Left renal pelvis (tissue), 4 donors: ENCODE measurements around the gene ABO. TPM values are rescaled to one million over a fixed set of nuclear protein-coding genes. Genes with fewer than 3 reads are reported as not detected.
"Not testable (repeated sequence)": the region's sequence is repeated elsewhere in the genome, so short reads cannot be mapped to it uniquely, and the experiment has no call there.

ENCODE experiments used
- DNase-seq, 4 donors: peaks; one replicate each; pipeline ENCODE4 v3.0.0-alpha.2; 2013; ENCODE audit warnings: low read depth in 4 of 4, low spot score in 3 of 4
- polyA plus RNA-seq, 4 donors: library from polyadenylated mRNA; unstranded; fragments of 120-200 nt; gene quantifications; one replicate each; pipeline ENCODE4 v1.2.1, GENCODE V29; 2013; ENCODE audit not compliant: insufficient read length in 4 of 4

ABO gene
- polyA plus RNA-seq, 4 donors, result 3.0 to 29.2 (median 15.2) TPM

GRCh38 chr9:133294257-133294656, 19.3 kb upstream of the ABO start:
- DNase-seq, result no peak

GRCh38 chr9:133290751-133291302, 15.8 kb upstream of the ABO start:
- DNase-seq, result no peak

DNA sequence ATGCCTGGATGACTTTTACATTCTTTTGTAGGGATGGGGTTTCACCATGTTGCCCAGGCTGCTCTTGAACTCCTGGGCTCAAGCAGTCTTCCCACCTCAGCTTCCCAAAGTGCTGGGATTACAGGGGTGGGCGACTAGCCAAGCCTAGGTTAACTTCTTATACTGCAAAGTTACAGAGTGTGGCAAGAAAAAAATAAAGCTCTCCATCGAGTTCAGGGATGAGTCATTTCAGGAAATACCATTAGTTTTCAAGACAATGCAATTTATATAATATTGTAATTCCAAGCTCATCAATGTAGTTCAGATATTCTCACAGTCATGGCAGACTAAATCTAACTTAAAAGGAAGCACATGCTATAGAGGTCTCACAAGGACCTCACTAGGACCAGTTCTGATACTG, 11.5 kb upstream of the ABO start:
- DNase-seq, result no peak

GRCh38 chr9:133285252-133285775, 10.3 kb upstream of the ABO start:
- no peak for DNase-seq

DNA sequence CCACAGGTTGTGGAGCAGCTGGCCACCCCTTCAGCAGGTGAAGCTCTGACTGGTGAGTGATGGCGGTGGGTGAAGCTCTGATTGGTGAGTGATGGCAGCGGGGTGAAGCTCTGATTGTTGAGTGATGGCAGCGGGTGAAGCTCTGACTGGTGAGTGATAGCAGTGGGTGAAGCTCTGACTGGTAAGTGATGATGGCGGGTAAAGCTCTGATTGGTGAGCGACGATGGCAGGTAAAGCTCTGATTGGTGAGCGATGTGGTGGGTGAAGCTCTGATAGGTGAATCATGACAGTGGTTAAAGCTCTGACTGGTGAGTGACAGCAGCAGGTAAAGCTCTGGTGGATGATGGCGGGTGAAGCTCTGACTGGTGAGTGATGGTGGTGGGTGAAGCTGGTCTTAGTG, 9.4 kb upstream of the ABO start:
- DNase-seq, result no peak

DNA sequence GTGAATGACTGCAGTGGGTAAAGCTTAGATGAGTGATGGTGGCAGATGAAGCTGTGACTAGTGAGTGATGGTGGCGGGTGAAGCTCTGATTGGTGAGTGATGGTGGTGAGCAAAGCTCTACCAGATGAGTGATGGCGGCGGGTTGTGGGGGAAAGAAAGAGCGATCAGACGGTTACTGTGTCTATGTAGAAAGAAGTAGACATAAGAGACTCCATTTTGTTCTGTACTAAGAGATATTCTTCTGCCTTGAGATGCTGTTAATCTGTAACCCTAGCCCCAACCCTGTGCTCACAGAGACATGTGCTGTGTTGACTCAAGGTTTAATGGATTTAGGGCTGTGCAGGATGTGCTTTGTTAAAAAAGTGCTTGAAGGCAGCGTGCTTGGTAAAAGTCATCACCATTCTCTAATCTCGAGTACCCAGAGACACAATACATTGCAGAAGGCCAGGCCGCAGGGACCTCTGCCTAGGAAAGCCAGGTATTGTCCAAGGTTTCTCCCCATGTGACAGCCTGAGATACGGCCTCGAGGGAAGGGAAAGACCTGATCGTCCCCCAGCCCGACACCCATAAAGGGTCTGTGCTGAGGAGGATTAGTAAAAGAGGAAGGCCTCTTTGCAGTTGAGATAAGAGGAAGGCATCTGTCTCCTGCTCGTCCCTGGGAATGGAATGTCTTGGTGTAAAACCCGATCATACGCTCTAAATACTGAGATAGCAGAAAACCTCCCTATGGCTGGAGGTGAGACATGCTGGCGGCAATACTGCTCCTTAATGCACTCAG, 8.4 kb upstream of the ABO start:
- DNase-seq, result not testable (repeated sequence)

DNA sequence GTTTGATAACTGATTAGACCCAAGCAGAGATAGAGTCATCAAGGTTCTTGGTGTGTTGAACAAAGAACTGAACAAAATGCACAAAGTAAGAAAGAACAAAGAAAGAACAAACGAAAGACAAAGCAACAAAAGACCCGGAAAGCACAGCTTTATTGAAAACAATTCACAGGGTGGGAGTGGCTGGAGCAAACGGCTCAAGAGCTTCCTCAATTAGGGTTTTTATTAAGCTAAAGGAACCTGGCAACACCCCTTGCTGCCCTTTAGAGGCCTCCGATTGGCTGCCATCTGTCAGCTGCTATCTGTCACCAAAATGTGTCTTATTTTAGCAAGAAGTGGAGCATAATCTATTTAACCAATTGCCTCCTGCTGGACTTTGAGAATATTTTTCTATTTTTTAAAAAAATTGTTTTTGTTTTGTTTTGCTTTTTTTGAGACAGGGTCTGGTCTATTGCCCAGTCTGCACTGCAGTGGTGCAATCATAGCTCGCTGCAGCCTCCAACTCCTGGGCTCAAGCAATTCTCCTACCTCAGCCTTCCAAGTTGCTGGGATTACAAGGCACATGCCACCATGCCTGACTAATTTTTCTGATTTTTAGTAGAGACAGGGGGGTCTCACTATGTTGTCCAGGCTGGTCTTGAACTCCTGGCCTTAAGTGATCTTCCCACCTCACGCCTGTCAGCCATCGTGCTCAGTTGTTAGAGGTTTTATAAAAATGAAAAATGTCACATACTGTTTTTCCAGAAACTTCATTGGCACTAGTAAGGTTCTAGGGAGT, 7.7 kb upstream of the ABO start:
- no peak for DNase-seq

DNA sequence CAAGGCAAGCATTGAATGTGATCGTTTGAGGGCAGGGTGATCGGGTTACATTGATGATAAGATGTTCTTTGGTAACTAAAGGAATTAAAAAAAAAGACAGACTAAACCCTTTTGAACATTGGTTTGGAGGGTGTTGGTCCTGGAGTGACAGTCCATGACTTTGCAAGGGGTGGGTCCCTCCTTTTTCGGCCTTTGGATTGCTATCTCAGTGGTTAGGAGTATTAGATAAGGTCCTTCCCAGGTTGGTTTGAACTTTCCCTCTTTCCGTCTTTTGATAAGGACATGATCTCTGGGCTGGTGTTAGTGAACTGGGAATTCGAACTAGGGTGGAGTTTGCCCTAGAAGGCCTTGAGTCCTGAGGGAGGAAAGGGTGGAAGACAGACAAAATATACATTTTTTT, 5.4 kb upstream of the ABO start:
- no peak for DNase-seq

DNA sequence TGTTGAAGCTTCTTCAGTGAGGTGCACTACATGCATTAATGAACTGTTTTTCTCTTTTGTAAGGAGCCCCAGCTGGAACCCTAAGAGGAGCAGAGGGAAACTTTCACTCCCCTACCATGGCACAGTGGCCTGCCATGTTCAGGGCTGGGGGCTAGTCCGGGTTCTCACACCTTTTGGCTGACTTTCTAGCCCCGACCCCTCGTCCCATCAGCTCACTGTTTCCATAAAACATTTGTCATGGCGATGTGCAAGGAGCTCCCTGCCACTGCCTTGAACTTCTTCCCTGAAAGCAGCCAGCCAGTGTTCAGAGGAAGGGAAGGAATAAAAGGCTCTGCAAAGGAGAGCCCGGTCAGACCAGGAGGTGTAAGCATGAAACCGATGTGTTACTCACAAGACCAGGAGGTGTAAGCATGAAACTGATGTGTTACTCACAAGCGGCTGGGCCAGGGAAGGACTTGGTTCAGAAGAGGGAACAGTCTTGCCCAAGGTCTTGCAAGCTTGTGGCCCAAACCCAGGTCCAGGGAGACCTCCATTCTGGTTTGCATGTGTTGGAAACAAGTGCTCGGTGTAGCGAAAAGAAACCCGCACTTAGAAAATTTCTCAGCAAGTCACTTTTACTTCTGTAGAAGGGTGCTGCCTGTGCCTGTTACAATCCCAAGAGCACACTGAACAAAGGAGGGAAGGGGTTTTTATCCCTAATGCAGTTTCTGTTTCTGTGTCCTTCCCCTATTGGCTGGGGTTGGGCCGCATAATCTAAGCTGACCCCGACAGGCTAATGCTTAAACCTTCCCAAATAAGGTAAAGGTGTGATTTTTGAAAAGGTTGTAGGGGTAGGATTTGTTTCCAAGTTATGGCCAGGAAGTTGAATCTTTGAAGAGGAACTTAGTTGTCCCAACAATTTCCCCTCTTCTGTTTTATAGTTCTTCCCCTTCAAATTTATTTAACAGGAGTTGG, 3.4 kb upstream of the ABO start:
- DNase-seq, result no peak

GRCh38 chr9:133277467-133277866, 2.5 kb upstream of the ABO start:
- no peak for DNase-seq

GRCh38 chr9:133276923-133277322, 1.9 kb upstream of the ABO start:
- DNase-seq, result no peak

GRCh38 chr9:133276001-133276884, 1.2 kb upstream of the ABO start:
- DNase-seq, result no peak

DNA sequence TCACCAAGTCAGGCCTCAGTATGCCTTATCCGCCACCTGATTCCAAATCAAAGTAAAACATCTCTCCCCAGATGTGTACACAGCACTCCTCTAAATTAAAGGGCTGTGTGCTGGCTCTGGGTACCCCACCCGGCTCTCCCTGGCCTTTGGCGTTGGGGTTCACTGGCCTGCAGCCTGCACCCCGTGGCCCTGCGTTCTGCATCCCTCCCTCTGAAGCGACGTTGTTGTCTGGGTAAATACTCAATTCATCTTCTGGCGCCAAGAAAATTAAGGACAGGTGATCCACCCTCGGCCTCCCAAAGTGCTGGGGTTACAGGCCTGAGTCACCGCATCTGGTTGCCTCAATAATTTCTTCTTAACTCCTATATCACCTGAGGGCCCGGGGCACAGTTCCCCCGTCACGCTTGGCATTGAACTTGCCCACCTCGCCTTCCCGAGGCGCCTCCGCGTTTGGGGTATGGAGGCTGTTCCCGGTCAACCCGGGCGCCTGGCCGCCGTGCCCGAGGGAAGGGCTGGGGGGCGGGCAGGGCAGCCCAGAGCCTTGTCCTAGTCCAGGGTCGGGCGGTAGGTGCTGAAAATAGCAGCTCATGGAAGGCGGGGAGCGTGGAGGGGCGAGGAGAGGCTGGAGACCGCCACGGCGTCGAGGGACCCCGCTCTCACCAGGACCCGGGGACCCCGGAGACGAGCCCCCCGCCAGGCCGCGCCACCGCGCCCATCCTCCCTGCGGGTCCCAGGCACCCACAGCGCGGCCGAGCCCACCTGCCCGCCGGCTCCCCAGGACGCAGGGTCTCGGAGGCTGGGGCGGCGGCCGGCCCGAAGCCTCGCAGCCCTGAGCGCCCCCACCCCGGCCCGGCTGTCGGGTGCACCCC, 531 bp downstream of the ABO start:
- no peak for DNase-seq

GRCh38 chr9:133273819-133274218, 1.2 kb downstream of the ABO start:
- no peak for DNase-seq

- DNase-seq, result no peak
These were observed 1.9 kb downstream of the ABO start for GRCh38 chr9:133273098-133273497.

- no peak for DNase-seq
These were observed 5.3 kb downstream of the ABO start for GRCh38 chr9:133269537-133270362.

- not testable (repeated sequence) for DNase-seq
These were observed 5.9 kb downstream of the ABO start for GRCh38 chr9:133269136-133269535.
